HepG2 (cell line): ENCODE data around the gene CNOT6.
"Not testable (repeated sequence)": the region's sequence is repeated elsewhere in the genome, so short reads cannot be mapped to it uniquely, and the experiment has no call there.

Source experiments
- EP300 ChIP-seq, 3 experiments: sonication (generic) in 1 of 3; formaldehyde crosslinking in 1 of 3; IDR thresholded peaks; 2 replicates each; pipeline versions ENCODE4 v1.5.1 to v1.6.1; 2011 to 2020; ENCODE audit warnings: low read depth in 2 of 3, low read length in 2 of 3, borderline replicate concordance in 1 of 3, improper control_type of control experiment in 1 of 3, mild to moderate bottlenecking in 1 of 3, missing genetic modification reagents in 1 of 3, moderate library complexity in 1 of 3
- HDAC2 ChIP-seq: sonication (generic); formaldehyde crosslinking; IDR thresholded peaks from 2 replicates; pipeline ENCODE4 v1.4.0; 2020; ENCODE audit warnings: missing genetic modification reagents
- POLR2A ChIP-seq, 2 experiments: IDR thresholded peaks; 2 replicates each; pipeline ENCODE4 v1.6.1; 2011; ENCODE audit warnings: low read depth in 2 of 2, low read length in 2 of 2, mild to moderate bottlenecking in 1 of 2, moderate library complexity in 1 of 2; ENCODE audit not compliant: insufficient read depth in 1 of 2
- ZBTB38 ChIP-seq: sonication (generic); formaldehyde crosslinking; IDR thresholded peaks from 2 replicates; pipeline ENCODE4 v1.5.1; 2020; ENCODE audit warnings: mild to moderate bottlenecking, missing genetic modification reagents
- ZNF44 ChIP-seq: sonication (generic); formaldehyde crosslinking; IDR thresholded peaks from 2 replicates; pipeline ENCODE4 v1.5.1; 2020; ENCODE audit warnings: mild to moderate bottlenecking, missing genetic modification reagents
- ZNF589 ChIP-seq: sonication (generic); formaldehyde crosslinking; conservative IDR thresholded peaks from 2 replicates; pipeline ENCODE4 v1.8.0; 2022; ENCODE audit warnings: mild to moderate bottlenecking, moderate library complexity, missing genetic modification reagents

DNA sequence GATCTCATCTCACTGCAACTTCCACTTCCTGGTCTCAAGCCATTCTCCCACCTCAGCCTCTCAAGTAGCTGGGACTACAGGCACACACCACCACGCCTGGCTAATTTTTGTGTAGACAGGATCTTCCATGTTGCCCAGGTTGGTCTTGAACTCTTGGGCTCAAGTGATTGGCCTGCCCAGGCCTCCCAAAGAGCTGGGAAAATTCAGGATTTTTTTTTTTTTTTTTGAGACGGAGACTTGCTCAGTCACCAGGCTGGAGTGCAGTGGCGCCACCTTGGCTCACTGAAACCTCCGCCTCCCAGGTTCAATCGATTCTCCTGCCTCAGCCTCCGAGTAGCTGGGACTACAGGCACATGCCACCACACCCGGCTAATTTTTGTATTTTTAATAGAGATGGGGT, 21.8 kb downstream of the CNOT6 start:
- not testable (repeated sequence) for TF ChIP-seq EP300 (IDR thresholded peaks at IDR 0.05; ENCODE audit: low read depth in 2 of 2, low read length in 2 of 2); EP300 (CRISPR knock-in tag; IDR thresholded peaks at IDR 0.05; ENCODE audit: borderline replicate concordance); ZNF44 (CRISPR knock-in tag); HDAC2; POLR2A (IDR thresholded peaks at IDR 0.05; ENCODE audit: insufficient read depth in 1 of 2, low read depth in 2 of 2, low read length in 2 of 2); ZNF589; ZBTB38 (CRISPR knock-in tag)
